ENCODE data around the gene HRCT1. TPM values are rescaled to one million over a fixed set of nuclear protein-coding genes. Genes with fewer than 3 reads are reported as not detected.

HRCT1 gene
- total RNA-seq, 1 experiment from 2014 or later: 0.32 TPM

- Histone ChIP-seq H3K4me2 (ENCODE audit: low read length) (no peak overlapping the region), H3K4me3 (replicated peaks in 1 of 2; ENCODE audit: low read depth in 1 of 2, low read length in 2 of 2) (no peak overlapping the region), H2AFZ (ENCODE audit: low read depth, low read length, poor library complexity, severe bottlenecking) (no peak overlapping the region), H3K27ac (ENCODE audit: low read depth, low read length) (no peak overlapping the region), H3K36me3 (ENCODE audit: control insufficient read depth in 1 of 2, insufficient read depth in 2 of 2, low read length in 2 of 2) (no peaks in the 10 kb centered on the region), H4K20me1 (ENCODE audit: insufficient read depth) (no peaks in the 10 kb centered on the region), H3K9ac (ENCODE audit: low read length) (no peak overlapping the region), H3K4me1 (ENCODE audit: control insufficient read depth in 1 of 2, insufficient read depth in 2 of 2, low read length in 2 of 2) (peaks cover 0 to under 1% of the 10 kb centered on the region in 2 experiments; a peak in 2 of 4 replicates), H3K9me3 (ENCODE audit: control insufficient read depth in 1 of 2, insufficient read depth in 1 of 2, low read depth in 1 of 2, low read length in 2 of 2) (no peaks in the 10 kb centered on the region), H3K9me2 (ENCODE audit: insufficient read depth) (no peaks in the 10 kb centered on the region), H3K79me2 (ENCODE audit: insufficient read depth, low read length) (no peaks in the 10 kb centered on the region), H3K27me3 (ENCODE audit: insufficient read depth, low read length) (no peaks in the 10 kb centered on the region)
- RAD21 ChIA-PET (ENCODE audit: low non-redundant PET in 1 of 2, low total read pairs in 2 of 2, uncharacterized antibody in 2 of 2, unreplicated experiment in 2 of 2): no interaction called here
- TF ChIP-seq SP1 (IDR thresholded peaks at IDR 0.05; ENCODE audit: low read depth) (no peak), CEBPB (IDR thresholded peaks at IDR 0.05; ENCODE audit: low read depth) (no peak), ZFX (IDR thresholded peaks at IDR 0.05) (no peak), POLR2A (IDR thresholded peaks at IDR 0.05; ENCODE audit: borderline replicate concordance, extremely low read depth, insufficient read depth, insufficient read length) (no peak), ZNF274 (IDR thresholded peaks at IDR 0.05; ENCODE audit: low read depth, low read length) (no peak), TCF7L2 (IDR thresholded peaks at IDR 0.05; ENCODE audit: borderline replicate concordance, extremely low read depth, insufficient read depth, insufficient read length) (no peak), EZH2phosphoT487 (IDR thresholded peaks at IDR 0.05; ENCODE audit: borderline replicate concordance) (no peak), EZH2 (IDR thresholded peaks at IDR 0.05) (no peak), REST (IDR thresholded peaks at IDR 0.05; ENCODE audit: low read depth) (no peak), SRF (IDR thresholded peaks at IDR 0.05; ENCODE audit: low read depth) (no peak), FOSL1 (IDR thresholded peaks at IDR 0.05; ENCODE audit: low read depth) (no peak), JUND (IDR thresholded peaks at IDR 0.05) (no peak), SIN3A (IDR thresholded peaks at IDR 0.05; ENCODE audit: low read depth) (no peak), RAD21 (IDR thresholded peaks at IDR 0.05; ENCODE audit: low read depth) (no peak)
- TF ChIP-seq, protein P1, sequence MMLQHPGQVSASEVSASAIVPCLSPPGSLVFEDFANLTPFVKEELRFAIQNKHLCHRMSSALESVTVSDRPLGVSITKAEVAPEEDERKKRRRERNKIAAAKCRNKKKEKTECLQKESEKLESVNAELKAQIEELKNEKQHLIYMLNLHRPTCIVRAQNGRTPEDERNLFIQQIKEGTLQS (IDR thresholded peaks at IDR 0.05): no peak
- TF ChIP-seq, protein P2, sequence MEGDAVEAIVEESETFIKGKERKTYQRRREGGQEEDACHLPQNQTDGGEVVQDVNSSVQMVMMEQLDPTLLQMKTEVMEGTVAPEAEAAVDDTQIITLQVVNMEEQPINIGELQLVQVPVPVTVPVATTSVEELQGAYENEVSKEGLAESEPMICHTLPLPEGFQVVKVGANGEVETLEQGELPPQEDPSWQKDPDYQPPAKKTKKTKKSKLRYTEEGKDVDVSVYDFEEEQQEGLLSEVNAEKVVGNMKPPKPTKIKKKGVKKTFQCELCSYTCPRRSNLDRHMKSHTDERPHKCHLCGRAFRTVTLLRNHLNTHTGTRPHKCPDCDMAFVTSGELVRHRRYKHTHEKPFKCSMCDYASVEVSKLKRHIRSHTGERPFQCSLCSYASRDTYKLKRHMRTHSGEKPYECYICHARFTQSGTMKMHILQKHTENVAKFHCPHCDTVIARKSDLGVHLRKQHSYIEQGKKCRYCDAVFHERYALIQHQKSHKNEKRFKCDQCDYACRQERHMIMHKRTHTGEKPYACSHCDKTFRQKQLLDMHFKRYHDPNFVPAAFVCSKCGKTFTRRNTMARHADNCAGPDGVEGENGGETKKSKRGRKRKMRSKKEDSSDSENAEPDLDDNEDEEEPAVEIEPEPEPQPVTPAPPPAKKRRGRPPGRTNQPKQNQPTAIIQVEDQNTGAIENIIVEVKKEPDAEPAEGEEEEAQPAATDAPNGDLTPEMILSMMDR (IDR thresholded peaks at IDR 0.05 in 2 of 3, conservative IDR thresholded peaks at IDR 0.05 in 1 of 3; ENCODE audit: borderline replicate concordance in 1 of 3, insufficient read depth in 1 of 3, low read depth in 2 of 3, low read length in 2 of 3): no peak
- intact Hi-C loops (cut with micrococcal nuclease): no loop called here
- POLR2A ChIA-PET: no interaction called here
- ATAC-seq: no peak
- no peak for DNase-seq (ENCODE audit: low read depth, low spot score)
- no TSS peak for BruUV-seq (replicated peaks)
- CTCF ChIA-PET: no interaction called here
Measured at GRCh38 chr9:35939679-35940250, 33.8 kb downstream of the HRCT1 start.

All from HCT116 (cell line).